GM18502 (cell line): ENCODE measurements around the gene PDLIM4.

Experiments
- ATAC-seq: cut with Tn5 transposase; IDR thresholded peaks from one replicate; pipeline ENCODE4 v1.9.1; 2021; ENCODE audit warnings: mild to moderate bottlenecking; ENCODE audit not compliant: unreplicated experiment, poor library complexity

The PDLIM4 gene

GRCh38 chr5:132265336-132266030 is 8.0 kb downstream of the PDLIM4 start:
- no peak for ATAC-seq

GRCh38 chr5:132266031-132266835 is 8.7 kb downstream of the PDLIM4 start:
- no peak for ATAC-seq

GRCh38 chr5:132266836-132267160 is 9.3 kb downstream of the PDLIM4 start:
- ATAC-seq = no peak

DNA sequence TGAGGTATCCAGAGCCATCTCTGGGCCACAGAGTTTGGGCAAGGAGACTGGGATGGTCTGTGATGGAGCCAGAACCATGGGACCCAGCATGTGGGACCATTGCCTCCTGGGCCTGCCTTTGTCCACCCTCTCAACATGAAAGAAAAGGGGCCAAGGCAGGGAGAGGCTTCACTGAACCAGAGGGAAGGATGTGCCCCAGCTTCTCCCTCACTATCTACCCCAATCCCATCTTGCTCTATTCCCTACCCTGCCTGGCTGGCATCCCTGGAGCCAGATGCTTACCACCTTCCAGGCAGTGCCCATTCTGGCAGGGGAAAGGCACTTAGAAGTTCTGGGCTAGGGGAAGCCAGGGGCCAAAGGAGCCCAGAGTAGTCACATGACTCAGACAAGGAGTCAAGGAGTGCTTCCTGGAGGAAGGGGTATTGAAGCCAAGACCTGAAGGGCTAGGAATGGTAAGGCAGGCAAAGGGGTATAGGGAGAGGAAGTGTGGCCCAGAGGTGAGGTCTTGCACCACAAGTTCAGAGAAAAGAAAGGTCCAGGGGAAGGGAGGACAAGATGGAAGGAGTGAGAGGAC is 9.8 kb downstream of the PDLIM4 start:
- ATAC-seq = no peak

DNA sequence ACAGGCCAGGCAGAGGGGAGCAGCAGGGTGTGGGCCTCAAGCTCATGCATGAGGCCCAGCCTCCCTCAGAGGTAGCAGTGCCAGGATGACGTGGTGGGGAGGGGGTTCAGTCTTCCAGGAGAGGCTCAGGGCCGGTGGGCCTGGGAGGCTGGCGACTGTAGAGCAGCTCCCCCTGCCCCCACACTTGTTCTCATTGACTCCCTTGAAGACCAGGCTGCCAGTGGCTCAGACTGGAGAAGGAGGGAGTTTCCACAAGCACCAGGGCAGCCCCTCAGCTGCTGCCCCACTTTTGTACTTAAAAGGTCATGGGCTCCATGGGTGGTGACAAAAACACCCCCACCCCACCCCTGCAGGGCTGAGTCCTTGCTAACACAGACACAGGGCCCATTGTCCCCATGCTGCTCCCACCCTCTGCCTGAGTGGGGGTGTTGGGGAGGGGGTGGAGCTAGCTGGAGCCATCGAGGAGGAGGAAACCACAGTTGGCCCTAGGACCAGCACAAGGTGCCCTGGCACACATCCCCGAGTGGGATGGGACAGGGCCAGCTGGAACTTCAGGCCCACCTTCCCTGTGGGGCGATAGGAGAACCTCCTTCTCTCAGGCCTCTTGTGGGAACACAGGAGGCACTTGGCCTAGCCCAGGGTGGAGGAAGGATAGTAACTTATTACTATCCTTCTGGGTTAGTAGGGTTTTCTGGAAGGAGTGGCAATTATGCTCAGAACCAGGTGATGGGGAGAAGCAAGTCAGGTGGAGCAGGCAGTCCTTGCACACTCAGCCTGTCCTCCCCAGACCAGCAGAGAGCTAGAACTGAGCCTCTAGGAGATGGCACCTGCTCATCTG is 10.7 kb downstream of the PDLIM4 start:
- ATAC-seq = peak; percentile 26

GRCh38 chr5:132268769-132269551 is 11.5 kb downstream of the PDLIM4 start:
- peak; percentile 69 for ATAC-seq

DNA sequence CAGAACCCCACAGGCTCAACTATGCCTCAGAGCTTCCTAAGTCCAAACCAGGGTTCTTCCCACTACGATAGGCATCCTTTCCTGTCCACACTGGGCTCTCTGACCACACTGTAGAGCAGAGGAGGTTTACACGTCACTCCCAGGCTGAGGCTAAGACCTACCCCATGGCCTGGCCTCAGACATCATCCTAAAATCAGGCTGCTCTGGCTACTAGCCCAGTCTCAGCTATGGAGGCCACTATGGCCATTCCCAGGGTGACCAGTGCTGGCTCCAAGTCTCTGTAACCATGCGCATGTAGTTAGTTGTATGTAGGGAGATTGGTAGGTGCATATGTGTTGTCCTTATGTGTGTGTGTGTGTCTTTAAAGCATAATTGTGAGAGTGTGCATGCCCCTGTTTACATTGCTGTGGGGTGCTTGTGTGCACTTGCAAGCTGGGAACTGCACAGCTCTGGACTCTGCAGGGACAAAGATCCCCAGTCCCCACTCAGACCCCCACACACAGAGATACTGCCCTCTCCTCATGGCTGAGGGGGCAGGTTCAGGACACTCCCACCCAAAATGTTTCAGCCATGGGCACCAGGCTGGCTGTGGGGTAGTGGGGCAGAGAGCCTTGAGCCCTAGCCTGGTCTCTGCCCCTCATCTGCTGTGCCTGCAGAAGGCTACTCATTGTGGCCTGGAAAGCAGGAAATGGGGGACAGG is 12.3 kb downstream of the PDLIM4 start:
- no peak for ATAC-seq

DNA sequence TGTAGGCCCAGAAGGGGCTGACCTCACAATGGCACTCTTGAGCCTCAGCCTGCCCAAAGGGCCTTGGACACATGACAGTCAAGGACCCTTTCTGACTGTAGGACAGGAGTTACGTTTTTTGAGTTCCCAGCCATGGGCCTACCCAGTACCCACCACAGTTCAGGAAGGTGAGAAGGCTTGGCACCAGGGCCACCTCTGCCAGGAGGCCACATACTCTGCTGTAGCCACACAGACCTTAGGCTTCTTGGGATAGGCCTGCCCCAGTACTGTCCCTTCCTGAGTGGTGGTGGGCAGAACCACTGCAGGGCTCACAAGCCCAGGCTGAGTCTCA is 12.8 kb downstream of the PDLIM4 start:
- no peak for ATAC-seq

GRCh38 chr5:132270706-132271105 is 13.2 kb downstream of the PDLIM4 start:
- no peak for ATAC-seq

DNA sequence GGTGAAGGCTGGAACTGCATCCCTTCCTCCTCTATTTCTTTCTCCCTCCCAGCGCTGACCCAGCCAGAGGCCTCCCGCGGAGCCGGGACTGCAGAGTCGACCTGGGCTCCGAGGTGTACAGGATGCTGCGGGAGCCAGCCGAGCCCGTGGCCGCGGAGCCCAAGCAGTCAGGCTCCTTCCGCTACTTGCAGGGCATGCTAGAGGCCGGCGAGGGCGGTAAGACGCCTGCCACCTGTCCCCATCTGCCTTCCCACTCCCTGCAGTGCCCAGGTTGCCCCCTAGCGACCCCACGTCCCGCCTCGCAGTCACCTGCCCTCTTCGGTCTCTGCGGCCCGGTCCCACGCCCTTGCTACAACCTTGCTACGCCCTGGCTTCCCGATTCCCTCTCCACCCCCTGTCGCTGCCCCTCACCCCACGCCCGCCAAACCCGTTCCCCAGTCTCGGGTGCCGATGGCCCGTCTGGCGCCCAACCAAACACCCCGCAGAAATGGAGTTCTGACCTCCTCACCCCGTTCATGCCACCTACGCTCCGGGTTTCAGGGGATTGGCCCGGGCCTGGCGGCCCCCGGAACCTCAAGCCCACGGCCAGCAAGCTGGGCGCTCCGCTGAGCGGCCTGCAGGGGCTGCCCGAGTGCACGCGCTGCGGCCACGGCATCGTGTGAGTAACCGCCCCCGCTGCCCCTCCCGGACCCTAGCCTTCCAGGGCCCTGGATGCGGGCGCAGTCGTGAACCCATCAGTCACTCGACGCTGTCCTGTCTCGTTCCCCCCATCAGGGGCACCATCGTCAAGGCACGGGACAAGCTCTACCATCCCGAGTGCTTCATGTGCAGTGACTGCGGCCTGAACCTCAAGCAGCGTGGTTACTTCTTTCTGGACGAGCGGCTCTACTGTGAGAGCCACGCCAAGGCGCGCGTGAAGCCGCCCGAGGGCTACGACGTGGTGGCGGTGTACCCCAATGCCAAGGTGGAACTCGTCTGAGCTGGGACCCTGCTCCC is 14.1 kb downstream of the PDLIM4 start:
- ATAC-seq = no peak

DNA sequence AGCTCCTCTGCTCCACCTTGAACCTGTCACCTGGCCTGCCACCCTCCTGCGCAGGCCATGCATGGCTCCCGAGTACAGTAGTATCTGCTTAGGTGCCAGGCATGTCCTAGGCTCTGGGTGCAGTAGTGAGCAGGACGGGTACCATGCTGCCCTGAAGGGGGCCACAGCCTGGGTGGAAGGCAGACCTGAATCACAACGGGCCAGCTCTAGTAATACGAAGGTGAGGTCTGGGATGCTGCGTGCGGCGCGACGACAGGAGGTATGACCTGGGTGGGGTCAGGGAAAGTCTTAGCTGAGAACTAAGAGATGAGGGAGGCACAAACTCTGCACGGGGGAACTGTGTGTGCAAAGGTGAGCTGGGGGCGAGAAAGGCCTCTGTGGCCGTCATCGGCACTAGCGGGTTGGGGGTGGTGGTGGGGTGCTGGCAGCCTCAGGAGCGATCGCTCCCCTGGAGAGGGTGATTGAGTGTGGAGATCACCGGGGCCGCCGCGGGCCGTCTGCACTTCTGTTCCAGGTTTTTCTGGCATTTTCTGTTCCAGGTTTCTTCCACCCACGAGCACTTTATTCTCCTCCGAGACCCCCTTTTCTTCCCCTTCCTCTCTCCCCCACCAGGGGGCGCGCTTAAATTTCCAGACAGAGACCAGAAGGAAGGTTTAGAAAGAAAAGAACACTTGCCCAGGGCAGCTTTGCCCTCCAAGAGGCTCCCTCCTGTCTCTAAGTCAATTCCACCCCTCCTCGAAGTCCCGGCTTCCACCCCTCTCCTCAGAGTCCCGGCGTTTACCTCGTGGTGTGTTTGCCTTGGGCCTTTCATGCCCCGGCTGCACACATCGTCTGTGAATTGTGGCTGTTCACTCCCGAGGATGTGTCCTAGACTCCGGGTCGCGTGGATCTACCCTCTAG is 15.1 kb downstream of the PDLIM4 start:
- no peak for ATAC-seq

GRCh38 chr5:132273631-132274030 is 16.1 kb downstream of the PDLIM4 start:
- ATAC-seq = no peak

DNA sequence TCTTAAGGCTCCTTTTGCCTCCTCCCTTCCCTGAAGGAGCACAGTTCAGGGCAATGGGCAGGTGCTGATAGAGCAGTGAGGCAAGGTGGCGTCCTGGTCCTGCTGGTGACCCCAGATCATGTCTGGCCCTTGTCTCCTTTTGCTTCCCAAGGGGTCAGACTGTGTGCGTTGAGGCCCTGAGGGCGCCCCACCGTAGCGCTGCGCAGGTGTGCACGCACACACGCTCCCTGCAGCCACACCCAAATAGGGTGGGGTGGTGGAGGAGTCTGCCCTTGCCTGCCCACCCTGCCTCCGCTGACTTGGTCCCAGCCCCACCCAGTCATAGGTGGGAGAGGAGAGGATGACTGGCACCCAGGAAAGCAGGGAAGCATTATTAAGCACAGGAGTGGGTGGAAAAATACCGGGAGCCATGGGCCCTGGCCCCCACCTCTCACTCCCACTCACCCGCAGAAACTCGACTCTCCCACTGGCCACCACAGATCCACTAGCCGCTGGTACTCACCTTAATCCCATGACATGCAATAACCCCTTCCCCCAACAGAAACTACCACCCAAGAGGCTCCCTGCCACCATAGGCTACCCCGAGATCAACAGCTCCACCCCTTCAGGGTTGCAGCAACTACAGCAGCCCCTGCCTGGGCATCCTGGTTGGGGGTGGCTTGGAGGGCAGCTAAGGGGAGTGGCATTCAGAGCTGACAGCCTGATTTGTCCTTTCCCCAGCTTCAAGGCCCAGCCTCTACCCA is 16.7 kb downstream of the PDLIM4 start:
- ATAC-seq = no peak

- ATAC-seq = no peak
These were observed 18.1 kb downstream of the PDLIM4 start for GRCh38 chr5:132275367-132276220.

DNA sequence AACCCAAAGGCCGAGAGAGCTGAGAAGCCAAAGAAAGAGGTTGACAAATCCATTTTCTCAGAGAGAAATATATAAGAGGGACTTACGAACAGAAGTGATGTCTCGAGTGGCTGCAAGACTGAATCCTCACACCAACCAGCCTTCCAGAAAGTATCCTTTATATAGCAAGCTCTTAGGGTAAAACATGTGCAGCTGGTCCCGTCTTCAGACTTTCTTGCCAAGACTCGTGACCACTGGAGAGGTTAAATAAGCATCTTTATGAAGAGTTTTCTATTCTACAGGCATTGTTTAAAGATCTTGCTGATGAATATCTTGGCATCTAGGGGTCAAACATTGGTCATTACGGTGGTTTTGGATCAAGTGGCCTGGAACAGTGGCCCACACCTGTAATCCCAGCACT is 19.8 kb downstream of the PDLIM4 start:
- no peak for ATAC-seq
